IMR-90 (cell line): Measurements from ENCODE around the gene CARMIL1.

Experiments
- BHLHE40 ChIP-seq: fragments of 150-350 bp; IDR thresholded peaks from 2 replicates; pipeline ENCODE4 v1.6.1; 2016; ENCODE audit warnings: mild to moderate bottlenecking, low read depth, low read length
- CEBPB ChIP-seq: IDR thresholded peaks from 2 replicates; pipeline ENCODE4 v1.6.1; 2012; ENCODE audit warnings: low read depth, low read length, improper control_type of control experiment
- CHD1 ChIP-seq: IDR thresholded peaks from 2 replicates; pipeline ENCODE4 v1.6.1; 2012; ENCODE audit warnings: low read depth, low read length, improper control_type of control experiment
- MAZ ChIP-seq: IDR thresholded peaks from 2 replicates; pipeline ENCODE4 v1.6.1; 2012; ENCODE audit warnings: low read depth, mild to moderate bottlenecking, low read length, improper control_type of control experiment, moderate library complexity, borderline replicate concordance
- MXI1 ChIP-seq: IDR thresholded peaks from 2 replicates; pipeline ENCODE4 v1.6.1; 2012; ENCODE audit warnings: low read depth, mild to moderate bottlenecking, low read length, moderate library complexity, borderline replicate concordance
- NFE2L2 ChIP-seq: fragments of 150-350 bp; IDR thresholded peaks from 2 replicates; pipeline ENCODE4 v1.6.1; 2016; ENCODE audit warnings: low read depth, mild to moderate bottlenecking, low read length
- POLR2A ChIP-seq: IDR thresholded peaks from 2 replicates; pipeline ENCODE4 v1.6.1; 2012; ENCODE audit warnings: mild to moderate bottlenecking, low read depth, low read length
- RCOR1 ChIP-seq: IDR thresholded peaks from 2 replicates; pipeline ENCODE4 v1.6.1; 2012; ENCODE audit warnings: mild to moderate bottlenecking, low read length, improper control_type of control experiment; ENCODE audit not compliant: insufficient replicate concordance
- RFX5 ChIP-seq: IDR thresholded peaks from 2 replicates; pipeline ENCODE4 v1.8.0; 2012; ENCODE audit warnings: low read depth, mild to moderate bottlenecking, low read length, moderate library complexity
- SMC3 ChIP-seq: fragments of 150-350 bp; IDR thresholded peaks from 2 replicates; pipeline ENCODE4 v1.6.1; 2016; ENCODE audit warnings: low read depth, mild to moderate bottlenecking, antibody characterized with exemption, low read length, moderate library complexity
- TF ChIP-seq, protein P1 (sequence below): conservative IDR thresholded peaks from 2 replicates; pipeline ENCODE4 v1.5.1; 2012; ENCODE audit warnings: mild to moderate bottlenecking, low read depth, low read length, improper control_type of control experiment
- TF ChIP-seq, protein P2 (sequence below): fragments of 150-350 bp; IDR thresholded peaks from 2 replicates; pipeline ENCODE4 v1.6.1; 2017; ENCODE audit warnings: mild to moderate bottlenecking, antibody characterized with exemption, low read length, low read depth
- TF ChIP-seq, protein P3 (sequence below): fragments of 150-350 bp; IDR thresholded peaks from 2 replicates; pipeline ENCODE4 v1.6.1; 2016; ENCODE audit warnings: low read depth, mild to moderate bottlenecking, low read length, moderate library complexity, borderline replicate concordance

DNA sequence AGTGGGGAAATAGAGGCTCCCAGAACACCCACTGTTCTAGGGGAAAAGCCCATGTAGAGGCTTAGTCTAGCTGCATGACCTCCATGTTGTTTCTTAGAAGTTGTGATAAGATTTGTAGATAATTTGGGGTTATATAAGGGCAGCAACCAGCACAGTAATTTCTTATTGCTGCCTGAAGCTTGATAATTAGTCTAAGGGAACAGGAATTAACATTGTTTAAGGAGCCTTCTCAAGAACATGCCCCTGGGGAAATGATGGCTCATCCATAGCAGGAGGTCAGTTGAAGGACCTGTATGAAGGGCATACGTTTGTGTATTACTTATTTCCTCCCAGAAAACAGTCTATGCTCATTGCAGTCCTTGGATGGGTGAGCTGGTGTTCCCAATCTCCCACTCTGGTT is 202.1 kb downstream of the CARMIL1 start:
- TF ChIP-seq, protein P1, sequence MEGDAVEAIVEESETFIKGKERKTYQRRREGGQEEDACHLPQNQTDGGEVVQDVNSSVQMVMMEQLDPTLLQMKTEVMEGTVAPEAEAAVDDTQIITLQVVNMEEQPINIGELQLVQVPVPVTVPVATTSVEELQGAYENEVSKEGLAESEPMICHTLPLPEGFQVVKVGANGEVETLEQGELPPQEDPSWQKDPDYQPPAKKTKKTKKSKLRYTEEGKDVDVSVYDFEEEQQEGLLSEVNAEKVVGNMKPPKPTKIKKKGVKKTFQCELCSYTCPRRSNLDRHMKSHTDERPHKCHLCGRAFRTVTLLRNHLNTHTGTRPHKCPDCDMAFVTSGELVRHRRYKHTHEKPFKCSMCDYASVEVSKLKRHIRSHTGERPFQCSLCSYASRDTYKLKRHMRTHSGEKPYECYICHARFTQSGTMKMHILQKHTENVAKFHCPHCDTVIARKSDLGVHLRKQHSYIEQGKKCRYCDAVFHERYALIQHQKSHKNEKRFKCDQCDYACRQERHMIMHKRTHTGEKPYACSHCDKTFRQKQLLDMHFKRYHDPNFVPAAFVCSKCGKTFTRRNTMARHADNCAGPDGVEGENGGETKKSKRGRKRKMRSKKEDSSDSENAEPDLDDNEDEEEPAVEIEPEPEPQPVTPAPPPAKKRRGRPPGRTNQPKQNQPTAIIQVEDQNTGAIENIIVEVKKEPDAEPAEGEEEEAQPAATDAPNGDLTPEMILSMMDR = no peak
- TF ChIP-seq CEBPB = no peak
- TF ChIP-seq, protein P2, sequence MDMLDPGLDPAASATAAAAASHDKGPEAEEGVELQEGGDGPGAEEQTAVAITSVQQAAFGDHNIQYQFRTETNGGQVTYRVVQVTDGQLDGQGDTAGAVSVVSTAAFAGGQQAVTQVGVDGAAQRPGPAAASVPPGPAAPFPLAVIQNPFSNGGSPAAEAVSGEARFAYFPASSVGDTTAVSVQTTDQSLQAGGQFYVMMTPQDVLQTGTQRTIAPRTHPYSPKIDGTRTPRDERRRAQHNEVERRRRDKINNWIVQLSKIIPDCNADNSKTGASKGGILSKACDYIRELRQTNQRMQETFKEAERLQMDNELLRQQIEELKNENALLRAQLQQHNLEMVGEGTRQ = no peak
- no peak for TF ChIP-seq MXI1
- no peak for TF ChIP-seq RCOR1
- no peak for TF ChIP-seq RFX5
- no peak for TF ChIP-seq MAZ
- no peak for TF ChIP-seq POLR2A
- TF ChIP-seq BHLHE40 = no peak
- TF ChIP-seq CHD1 = no peak
- no peak for TF ChIP-seq NFE2L2
- TF ChIP-seq, protein P3, sequence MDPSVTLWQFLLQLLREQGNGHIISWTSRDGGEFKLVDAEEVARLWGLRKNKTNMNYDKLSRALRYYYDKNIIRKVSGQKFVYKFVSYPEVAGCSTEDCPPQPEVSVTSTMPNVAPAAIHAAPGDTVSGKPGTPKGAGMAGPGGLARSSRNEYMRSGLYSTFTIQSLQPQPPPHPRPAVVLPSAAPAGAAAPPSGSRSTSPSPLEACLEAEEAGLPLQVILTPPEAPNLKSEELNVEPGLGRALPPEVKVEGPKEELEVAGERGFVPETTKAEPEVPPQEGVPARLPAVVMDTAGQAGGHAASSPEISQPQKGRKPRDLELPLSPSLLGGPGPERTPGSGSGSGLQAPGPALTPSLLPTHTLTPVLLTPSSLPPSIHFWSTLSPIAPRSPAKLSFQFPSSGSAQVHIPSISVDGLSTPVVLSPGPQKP = no peak
- TF ChIP-seq SMC3 = no peak
